Keratinocyte (primary cell): ENCODE data around the gene NFASC.

ENCODE experiments used
- CTCF ChIP-seq, 3 experiments: IDR thresholded peaks in 1 of 3; conservative IDR thresholded peaks in 1 of 3; optimal IDR thresholded peaks in 1 of 3; 2 replicates in 2 of 3; 3 replicates in 1 of 3; pipeline versions ENCODE3 to v1.5.1; 2011; ENCODE audit warnings: low read length in 3 of 3, mild to moderate bottlenecking in 3 of 3, moderate library complexity in 2 of 3, control low read depth in 1 of 3, inconsistent platforms in 1 of 3; ENCODE audit not compliant: insufficient read depth in 2 of 3; ENCODE audit errors: extremely low read depth in 1 of 3
- EZH2 ChIP-seq: IDR thresholded peaks from one replicate; pipeline ENCODE4 v1.6.1; 2012; ENCODE audit warnings: inconsistent platforms, mild to moderate bottlenecking, low read length, moderate library complexity

DNA sequence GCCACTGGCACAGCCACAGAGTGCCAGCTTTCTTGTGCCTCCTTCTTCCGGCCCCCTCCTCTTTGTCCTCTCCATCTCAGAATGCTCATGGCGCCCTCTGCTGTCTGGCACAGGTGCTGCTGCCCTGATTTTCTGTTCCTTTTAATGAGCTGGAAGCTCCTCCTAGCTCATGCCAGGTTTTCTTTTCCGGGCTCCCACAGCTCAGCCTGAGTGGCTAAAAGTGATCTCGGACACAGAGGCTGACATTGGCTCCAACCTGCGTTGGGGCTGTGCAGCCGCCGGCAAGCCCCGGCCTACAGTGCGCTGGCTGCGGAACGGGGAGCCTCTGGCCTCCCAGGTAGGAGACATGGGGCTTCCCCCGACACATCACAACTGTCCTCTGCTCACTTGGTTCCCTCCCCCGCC, 191.0 kb downstream of the NFASC start:
- peak; percentile 90 to 95 (median 90) for TF ChIP-seq CTCF (optimal IDR thresholded peaks at IDR 0.05 in 1 of 3, IDR thresholded peaks at IDR 0.05 in 1 of 3, conservative IDR thresholded peaks at IDR 0.05 in 1 of 3; ENCODE audit: extremely low read depth in 1 of 3, insufficient read depth in 2 of 3, low read length in 3 of 3)
- TF ChIP-seq EZH2, result no peak
